Type B pancreatic cell (in vitro differentiated cells): ENCODE results near the gene MAN2A1. TPM values are rescaled to one million over a fixed set of nuclear protein-coding genes. Genes with fewer than 3 reads are reported as not detected.
"Not testable (repeated sequence)": the region's sequence is repeated elsewhere in the genome, so short reads cannot be mapped to it uniquely, and the experiment has no call there.

Experiments
- DNase-seq: peaks from one replicate; pipeline ENCODE4 v3.0.0; 2021; ENCODE audit warnings: mixed read lengths; ENCODE audit not compliant: unreplicated experiment; ENCODE audit errors: extremely low spot score
- H3K27ac Mint-ChIP-seq: 2 replicates; pipeline ENCODE4 v1.8.0; 2021; ENCODE audit warnings: mild to moderate bottlenecking, mixed read lengths
- H3K27me3 Mint-ChIP-seq: 2 replicates; pipeline ENCODE4 v1.8.0; 2021; ENCODE audit warnings: mixed read lengths
- H3K36me3 Mint-ChIP-seq: 2 replicates; pipeline ENCODE4 v1.8.0; 2021; ENCODE audit warnings: mixed read lengths
- H3K4me1 Mint-ChIP-seq: one replicate; pipeline ENCODE4 v1.8.0; 2021; ENCODE audit warnings: mixed read lengths; ENCODE audit not compliant: unreplicated experiment
- H3K4me3 Mint-ChIP-seq: 2 replicates; pipeline ENCODE4 v1.8.0; 2021; ENCODE audit warnings: mild to moderate bottlenecking, mixed read lengths
- H3K9me3 Mint-ChIP-seq: 2 replicates; pipeline ENCODE4 v1.8.0; 2021; ENCODE audit warnings: mixed read lengths
- total RNA-seq: library from RNA; stranded (reverse); gene quantifications from 2 replicates; pipeline ENCODE4 v1.2.1, GENCODE V29; 2021; ENCODE audit warnings: low replicate concordance
- TF ChIP-seq, protein P1 (sequence below): fragments of 200-600 bp; sonication (generic); conservative IDR thresholded peaks from 2 replicates; pipeline ENCODE4 v1.5.0; 2021; ENCODE audit warnings: antibody characterized with exemption, mild to moderate bottlenecking

MAN2A1 gene
- total RNA-seq, 1 donor from 2014 or later: 47.9 TPM

DNA sequence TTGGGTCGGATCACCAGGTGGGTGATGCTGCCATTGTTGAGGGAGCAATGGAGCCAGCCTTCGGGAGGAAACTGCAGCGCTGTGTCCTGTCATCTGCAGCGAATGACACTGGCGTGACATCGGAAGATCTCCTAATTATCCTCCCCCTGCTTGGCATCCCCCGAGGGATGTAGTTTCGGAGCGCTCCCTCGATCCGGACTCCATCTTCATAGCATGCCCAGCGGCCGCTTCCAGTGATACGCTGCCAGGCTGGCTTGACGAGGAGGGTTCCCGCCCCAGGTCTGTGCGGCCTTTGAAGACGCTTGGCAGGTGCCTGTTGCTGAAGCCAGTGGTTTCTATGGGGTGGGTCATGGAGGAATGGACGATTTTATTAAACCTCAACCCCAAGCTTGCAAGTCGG is 194.9 kb downstream of the MAN2A1 start:
- Mint-ChIP-seq H3K4me3 (no peak overlapping the region), H3K36me3 (no peaks in the 10 kb centered on the region), H3K9me3 (no peaks in the 10 kb centered on the region), H3K27ac (no peak overlapping the region), H3K27me3 (no peaks in the 10 kb centered on the region), H3K4me1 (no peaks in the 10 kb centered on the region)
- no peak for DNase-seq
- TF ChIP-seq, protein P1, sequence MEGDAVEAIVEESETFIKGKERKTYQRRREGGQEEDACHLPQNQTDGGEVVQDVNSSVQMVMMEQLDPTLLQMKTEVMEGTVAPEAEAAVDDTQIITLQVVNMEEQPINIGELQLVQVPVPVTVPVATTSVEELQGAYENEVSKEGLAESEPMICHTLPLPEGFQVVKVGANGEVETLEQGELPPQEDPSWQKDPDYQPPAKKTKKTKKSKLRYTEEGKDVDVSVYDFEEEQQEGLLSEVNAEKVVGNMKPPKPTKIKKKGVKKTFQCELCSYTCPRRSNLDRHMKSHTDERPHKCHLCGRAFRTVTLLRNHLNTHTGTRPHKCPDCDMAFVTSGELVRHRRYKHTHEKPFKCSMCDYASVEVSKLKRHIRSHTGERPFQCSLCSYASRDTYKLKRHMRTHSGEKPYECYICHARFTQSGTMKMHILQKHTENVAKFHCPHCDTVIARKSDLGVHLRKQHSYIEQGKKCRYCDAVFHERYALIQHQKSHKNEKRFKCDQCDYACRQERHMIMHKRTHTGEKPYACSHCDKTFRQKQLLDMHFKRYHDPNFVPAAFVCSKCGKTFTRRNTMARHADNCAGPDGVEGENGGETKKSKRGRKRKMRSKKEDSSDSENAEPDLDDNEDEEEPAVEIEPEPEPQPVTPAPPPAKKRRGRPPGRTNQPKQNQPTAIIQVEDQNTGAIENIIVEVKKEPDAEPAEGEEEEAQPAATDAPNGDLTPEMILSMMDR: no peak

DNA sequence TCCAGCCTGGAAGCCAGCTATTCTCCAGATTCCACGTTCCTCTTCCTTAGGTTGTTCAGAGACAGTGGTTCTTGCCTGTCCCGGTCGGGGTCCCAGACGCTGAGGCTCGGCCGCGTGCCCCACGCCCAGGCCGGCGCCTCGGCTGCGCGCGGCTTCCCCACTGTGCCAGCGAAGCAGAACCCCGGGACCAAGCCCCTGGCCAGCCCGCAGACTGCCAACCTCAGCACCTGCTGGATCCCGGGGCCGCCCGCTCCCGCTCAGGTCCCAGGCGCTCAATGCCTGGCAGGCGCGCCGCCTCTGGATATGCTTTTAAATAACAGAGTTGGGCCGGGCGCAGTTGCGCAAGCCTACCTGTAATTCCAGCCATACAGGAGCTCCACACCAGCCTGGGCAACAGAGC is 195.5 kb downstream of the MAN2A1 start:
- Mint-ChIP-seq H3K4me1 (no peaks in the 10 kb centered on the region), H3K36me3 (no peaks in the 10 kb centered on the region), H3K9me3 (no peaks in the 10 kb centered on the region), H3K27me3 (no peaks in the 10 kb centered on the region), H3K4me3 (no peak overlapping the region), H3K27ac (no peak overlapping the region)
- TF ChIP-seq, protein P1: no peak
- no peak for DNase-seq

DNA sequence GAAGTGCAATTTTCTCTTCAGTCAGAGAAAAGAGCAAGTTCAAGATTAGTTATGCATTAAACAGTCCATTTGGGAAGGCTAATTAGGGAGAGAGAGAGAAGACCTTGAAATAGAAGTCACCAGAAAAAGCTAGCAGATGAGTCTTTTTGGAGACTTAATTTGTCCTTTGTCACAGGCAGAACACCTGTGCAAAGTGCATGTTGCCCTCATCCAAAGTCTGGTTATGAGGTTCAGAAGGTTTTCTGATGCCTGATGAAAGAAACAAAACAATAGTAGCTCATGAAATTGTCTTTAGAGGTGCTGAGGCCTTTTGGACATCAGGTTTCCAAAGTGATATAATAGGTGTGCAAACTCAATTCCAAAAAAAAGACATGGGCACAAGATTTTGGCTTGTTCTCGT is 199.3 kb downstream of the MAN2A1 start:
- TF ChIP-seq, protein P1: no peak
- H3K27ac Mint-ChIP-seq: no peak overlapping the region
- H3K4me3 Mint-ChIP-seq: no peak overlapping the region
- peaks cover 4% of the 10 kb centered on the region for H3K9me3 Mint-ChIP-seq
- DNase-seq: no peak
- H3K27me3 Mint-ChIP-seq: no peaks in the 10 kb centered on the region
- H3K4me1 Mint-ChIP-seq: no peaks in the 10 kb centered on the region
- H3K36me3 Mint-ChIP-seq: no peaks in the 10 kb centered on the region

DNA sequence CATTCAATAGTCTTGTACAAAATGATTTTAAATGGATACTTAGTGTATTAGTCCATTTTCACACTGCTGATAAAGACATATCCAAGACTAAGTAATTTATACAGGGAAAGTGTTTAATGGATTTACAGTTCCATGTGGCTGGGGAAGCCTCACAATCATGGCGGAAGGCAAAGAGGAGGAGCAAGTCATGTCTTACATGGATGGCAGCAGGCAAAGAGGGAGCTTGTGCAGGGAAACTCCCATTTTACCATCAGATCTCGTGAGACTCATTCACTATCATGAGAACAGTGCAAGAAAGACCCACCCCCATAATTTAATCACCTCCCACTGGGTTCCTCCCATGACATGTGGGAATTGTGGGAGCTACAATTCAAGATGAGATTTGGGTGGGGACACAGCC is 203.5 kb downstream of the MAN2A1 start:
- H3K4me3 Mint-ChIP-seq, H3K27me3 Mint-ChIP-seq, H3K27ac Mint-ChIP-seq, DNase-seq, H3K36me3 Mint-ChIP-seq, H3K4me1 Mint-ChIP-seq, H3K9me3 Mint-ChIP-seq: not testable (repeated sequence)

DNA sequence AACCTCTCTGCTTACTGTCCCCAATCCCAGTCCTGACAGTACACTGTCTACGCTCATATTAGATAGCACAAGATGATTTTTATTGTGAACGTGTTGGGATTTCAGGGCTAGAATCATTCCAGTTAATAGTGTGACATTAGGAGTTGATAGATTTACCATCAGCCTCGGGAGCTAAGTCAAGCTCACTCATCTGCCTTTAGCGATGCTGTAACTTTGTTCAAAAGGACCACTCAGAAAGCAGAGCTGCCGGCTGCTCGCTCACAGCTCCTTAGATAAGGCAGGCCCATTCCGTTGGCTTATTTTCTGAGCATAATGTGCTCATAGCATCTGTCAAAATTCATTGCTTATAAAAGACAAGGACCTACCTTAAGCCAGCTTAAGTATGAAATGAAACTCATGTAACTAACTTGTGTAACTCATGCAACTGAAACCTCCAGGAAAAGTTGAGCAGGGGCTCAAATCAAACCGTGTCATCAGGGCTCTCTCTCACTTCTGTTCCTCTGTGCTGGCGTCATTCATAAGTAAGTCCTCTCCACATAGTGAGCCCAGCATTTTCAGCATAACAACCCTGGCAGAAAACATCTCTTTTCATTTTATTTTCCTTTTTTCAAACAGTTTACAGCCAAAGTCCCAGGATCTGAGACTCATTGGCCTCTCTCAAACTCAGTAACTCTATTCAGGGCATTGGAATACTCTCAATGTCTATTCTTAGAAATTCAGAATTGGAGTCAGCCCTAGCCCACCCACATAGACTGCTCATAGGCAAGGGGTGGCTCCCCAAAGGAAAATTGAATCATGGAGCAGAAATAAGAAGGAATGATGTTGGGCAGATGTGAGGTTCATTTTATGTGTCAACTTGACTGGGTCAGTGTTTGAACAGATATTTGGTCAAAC is 208.8 kb downstream of the MAN2A1 start:
- Mint-ChIP-seq H3K27me3 (no peaks in the 10 kb centered on the region), H3K4me1 (peaks cover 5% of the 10 kb centered on the region), H3K9me3 (no peaks in the 10 kb centered on the region), H3K36me3 (no peaks in the 10 kb centered on the region), H3K4me3 (no peak overlapping the region), H3K27ac (no peak overlapping the region)
- no peak for DNase-seq
- TF ChIP-seq, protein P1: no peak

DNA sequence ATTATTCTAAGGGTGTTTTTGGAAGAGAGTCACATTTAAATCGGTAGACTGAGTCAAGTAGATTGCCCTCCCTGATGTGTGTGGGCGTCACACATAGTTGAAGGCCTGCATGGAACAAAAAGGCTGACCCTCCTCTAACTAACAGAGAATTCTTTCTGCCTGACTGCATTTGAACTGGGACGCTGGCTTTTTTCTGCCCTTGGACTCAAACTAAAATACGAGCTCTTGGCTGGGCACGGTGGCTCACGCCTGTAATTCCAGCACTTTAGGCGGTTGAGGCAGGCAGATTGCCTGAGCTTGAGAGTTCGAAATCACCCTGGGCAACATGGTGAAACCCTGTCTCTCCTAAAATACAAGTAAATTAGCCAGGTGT is 209.4 kb downstream of the MAN2A1 start:
- TF ChIP-seq, protein P1: no peak
- Mint-ChIP-seq H3K4me1 (peaks cover 5% of the 10 kb centered on the region), H3K4me3 (no peak overlapping the region), H3K9me3 (no peaks in the 10 kb centered on the region), H3K27ac (no peak overlapping the region), H3K36me3 (no peaks in the 10 kb centered on the region), H3K27me3 (no peaks in the 10 kb centered on the region)
- no peak for DNase-seq
